Measurements from ENCODE around the gene ADAMTS2.
A peak's percentile ranks its signal among the peaks of the same experiment; 100 is the strongest.

ADAMTS2 gene

GRCh38 chr5:179151286-179152118 is 193.8 kb downstream of the ADAMTS2 start:
- DNase-seq = no peak

GRCh38 chr5:179150011-179150410 is 195.2 kb downstream of the ADAMTS2 start:
- DNase-seq = no peak

GRCh38 chr5:179149278-179149677 is 196.0 kb downstream of the ADAMTS2 start:
- no peak for DNase-seq

- no peak for DNase-seq
Observed at GRCh38 chr5:179148703-179149170, 196.5 kb downstream of the ADAMTS2 start.

- DNase-seq = no peak
Observed at GRCh38 chr5:179147991-179148702, 197.1 kb downstream of the ADAMTS2 start.

GRCh38 chr5:179146277-179146676 is 199.0 kb downstream of the ADAMTS2 start:
- DNase-seq = peak in 3 of 6 experiments; percentile 17 to 31 (median 19)

GRCh38 chr5:179143446-179143845 is 201.8 kb downstream of the ADAMTS2 start:
- DNase-seq = no peak

GRCh38 chr5:179142434-179143198 is 202.6 kb downstream of the ADAMTS2 start:
- DNase-seq = no peak

- no peak for DNase-seq
Observed at GRCh38 chr5:179141867-179142266, 203.4 kb downstream of the ADAMTS2 start.

- no peak for DNase-seq
Observed at GRCh38 chr5:179140293-179140692, 205.0 kb downstream of the ADAMTS2 start.

GRCh38 chr5:179139936-179140235 is 205.4 kb downstream of the ADAMTS2 start:
- DNase-seq = no peak

- DNase-seq = no peak
Observed at GRCh38 chr5:179139111-179139935, 205.9 kb downstream of the ADAMTS2 start.

- DNase-seq = no peak
Observed at GRCh38 chr5:179138568-179138925, 206.7 kb downstream of the ADAMTS2 start.

- DNase-seq = no peak
Observed at GRCh38 chr5:179137643-179138567, 207.4 kb downstream of the ADAMTS2 start.

- no peak for DNase-seq
Observed at GRCh38 chr5:179137016-179137642, 208.1 kb downstream of the ADAMTS2 start.

- no peak for DNase-seq
Observed at GRCh38 chr5:179135441-179136215, 209.6 kb downstream of the ADAMTS2 start.

GRCh38 chr5:179135006-179135405 is 210.3 kb downstream of the ADAMTS2 start:
- DNase-seq = no peak

- no peak for DNase-seq
Observed at GRCh38 chr5:179134511-179134910, 210.8 kb downstream of the ADAMTS2 start.

- no peak for DNase-seq
Observed at GRCh38 chr5:179132586-179133355, 212.5 kb downstream of the ADAMTS2 start.

All from stimulated activated naive CD4-positive, alpha-beta T cell (primary cell).